C1 segment of cervical spinal cord (tissue), 14 donors: ENCODE measurements around the gene TTLL7.

Source experiments
- DNase-seq, 14 donors: peaks; one replicate each; lab custom pipeline; 2025; lab: John Stamatoyannopoulos, UW

TTLL7 gene

GRCh38 chr1:83882906-83883305, 116.0 kb downstream of the TTLL7 start:
- no peak for DNase-seq

DNA sequence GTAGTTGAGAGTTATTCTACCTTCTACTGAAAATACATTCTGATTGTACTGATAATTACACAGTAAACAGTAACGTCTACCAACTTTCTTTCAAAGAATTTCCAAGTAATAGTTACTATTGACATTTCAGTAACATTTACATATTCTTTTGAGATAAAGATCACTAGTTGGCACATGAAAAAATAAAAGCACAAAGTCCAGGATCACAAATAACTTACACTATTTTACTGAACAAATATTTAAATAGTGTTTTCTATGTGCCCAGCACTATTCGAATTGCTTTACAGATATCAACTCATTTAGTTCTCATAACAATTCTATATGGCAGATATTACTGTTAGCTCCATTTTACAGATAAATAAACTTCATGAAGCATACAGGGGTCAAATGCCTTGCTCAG, 126.4 kb downstream of the TTLL7 start:
- DNase-seq: no peak

- no peak for DNase-seq
These were observed 133.9 kb downstream of the TTLL7 start for GRCh38 chr1:83864991-83865390.

GRCh38 chr1:83860490-83861221, 138.3 kb downstream of the TTLL7 start:
- DNase-seq: peak in 12 of 14 donors; percentile 17 to 81 (median 63)

- DNase-seq: no peak
These were observed 141.2 kb downstream of the TTLL7 start for GRCh38 chr1:83857716-83858115.

GRCh38 chr1:83857103-83857502, 141.8 kb downstream of the TTLL7 start:
- DNase-seq: no peak

DNA sequence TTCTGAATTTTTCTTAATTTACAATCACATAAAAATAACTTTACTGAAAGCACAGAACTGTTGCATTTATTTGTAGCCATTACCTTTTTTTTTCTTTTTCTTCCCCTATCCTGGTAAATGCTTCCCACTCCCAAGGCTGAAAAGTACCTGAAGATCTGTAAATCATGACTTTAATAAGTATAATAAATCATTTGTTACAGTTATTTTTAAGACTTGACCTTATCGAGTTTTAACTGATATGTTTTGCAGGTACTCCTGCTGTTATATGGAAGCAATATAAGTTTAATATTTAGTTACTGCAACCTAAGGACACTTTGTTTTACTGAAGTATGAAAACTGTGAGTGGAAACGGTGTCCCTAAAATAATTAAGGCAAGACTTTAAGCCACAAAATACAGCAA, 142.6 kb downstream of the TTLL7 start:
- DNase-seq: no peak

DNA sequence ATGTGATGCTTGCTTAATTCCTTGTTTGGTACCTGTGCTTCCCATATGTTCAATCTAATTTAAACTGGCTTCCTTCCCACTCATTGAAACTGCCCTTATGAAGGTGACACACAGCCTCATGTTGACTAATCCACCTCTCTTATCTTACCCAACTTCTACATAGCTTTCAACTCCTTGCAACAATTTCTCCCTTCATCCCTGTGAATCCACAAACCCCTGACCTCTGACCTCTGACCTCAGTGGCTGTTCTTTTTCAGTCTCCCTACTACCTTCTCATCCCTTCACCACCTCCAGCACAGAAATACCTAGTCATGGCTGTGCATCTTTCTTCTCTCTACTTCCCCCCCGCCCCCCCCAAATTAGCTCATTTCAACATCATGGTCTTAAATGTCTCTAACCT, 144.5 kb downstream of the TTLL7 start:
- DNase-seq: no peak

DNA sequence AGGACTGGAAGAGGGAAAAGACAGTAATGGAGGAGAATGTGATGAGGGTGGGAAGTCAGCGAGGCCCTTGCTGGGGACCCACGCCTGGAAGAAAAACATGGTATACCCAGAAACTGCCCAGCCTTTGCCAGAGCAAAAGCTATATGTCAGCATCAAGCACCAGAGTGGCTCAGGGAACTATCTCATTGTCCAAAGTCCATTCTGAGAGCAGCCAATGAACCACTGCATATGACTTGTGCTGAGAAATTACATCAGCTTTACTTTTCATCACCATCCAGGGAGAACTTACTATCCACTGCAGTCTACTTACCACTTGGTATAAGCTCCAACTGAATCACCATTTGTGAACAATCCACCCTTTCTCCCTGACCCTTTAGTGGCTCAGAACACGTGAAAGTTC, 148.1 kb downstream of the TTLL7 start:
- no peak for DNase-seq

GRCh38 chr1:83849191-83850061, 149.5 kb downstream of the TTLL7 start:
- no peak for DNase-seq

DNA sequence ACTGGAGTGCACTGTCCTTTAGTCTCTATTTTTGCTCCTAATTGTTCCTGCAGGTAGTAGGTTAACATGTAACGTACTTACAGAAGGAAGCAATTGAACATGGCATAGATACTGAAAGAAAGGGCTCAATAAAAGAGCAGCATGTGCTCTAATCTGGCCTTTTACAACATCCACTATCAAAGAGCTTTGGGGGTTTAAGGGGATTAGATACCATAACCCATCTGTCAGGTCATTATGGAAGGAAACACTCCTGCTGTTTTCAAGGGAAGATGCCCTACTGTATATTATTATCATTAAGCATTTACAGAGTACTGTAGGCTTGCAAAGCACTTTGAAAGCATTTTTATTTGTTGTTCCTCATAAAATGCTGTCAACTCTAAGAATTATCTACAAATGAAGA, 152.8 kb downstream of the TTLL7 start:
- no peak for DNase-seq

GRCh38 chr1:83845437-83846071, 153.4 kb downstream of the TTLL7 start:
- no peak for DNase-seq

- no peak for DNase-seq
These were observed 154.4 kb downstream of the TTLL7 start for GRCh38 chr1:83844546-83844945.

DNA sequence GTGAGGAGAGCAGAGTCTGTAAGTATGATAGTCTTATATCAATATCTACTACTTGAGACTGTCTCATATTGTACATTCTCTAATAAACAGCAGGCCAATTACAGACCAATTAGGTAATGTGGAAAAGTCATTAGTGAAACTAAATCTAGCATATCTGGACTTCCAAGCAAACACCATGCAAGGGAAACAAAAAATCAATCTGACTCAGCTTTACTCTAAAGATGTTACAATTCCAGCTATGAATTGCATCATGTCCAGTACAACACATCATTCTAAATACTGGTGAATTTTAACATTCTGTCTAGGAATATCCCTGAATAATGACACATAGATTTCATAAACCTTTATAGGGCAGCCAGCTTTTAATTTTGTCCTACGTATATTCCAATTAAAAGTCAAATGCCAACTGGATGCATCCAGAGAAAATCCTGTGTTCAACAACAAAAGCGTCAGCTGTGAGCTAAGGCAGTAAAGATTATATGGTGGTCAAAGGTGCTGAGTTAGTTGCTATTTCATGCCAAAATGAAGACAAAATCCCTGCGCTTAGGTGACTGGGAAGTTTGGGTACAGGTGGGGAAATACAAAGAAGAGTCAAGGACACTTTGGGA, 159.3 kb downstream of the TTLL7 start:
- no peak for DNase-seq

DNA sequence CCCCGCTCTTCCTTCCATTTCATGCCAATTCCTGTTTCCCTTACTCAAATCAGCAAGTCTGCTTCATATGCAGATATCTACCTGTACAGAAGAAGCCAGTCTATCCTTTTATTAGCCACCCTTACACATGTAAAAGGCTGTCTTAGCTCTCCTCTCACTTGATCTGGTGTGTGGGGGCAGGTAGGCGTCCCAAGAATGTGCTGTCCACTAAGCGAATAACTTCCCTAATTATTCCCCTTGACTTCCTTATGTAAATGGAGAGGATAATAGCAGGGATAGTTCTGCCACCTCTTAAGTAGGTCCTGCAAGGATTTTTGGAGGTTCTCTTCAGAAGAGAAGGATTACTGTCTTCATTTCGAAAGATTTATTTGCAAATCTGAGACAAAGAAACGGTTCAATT, 160.4 kb downstream of the TTLL7 start:
- DNase-seq: no peak

DNA sequence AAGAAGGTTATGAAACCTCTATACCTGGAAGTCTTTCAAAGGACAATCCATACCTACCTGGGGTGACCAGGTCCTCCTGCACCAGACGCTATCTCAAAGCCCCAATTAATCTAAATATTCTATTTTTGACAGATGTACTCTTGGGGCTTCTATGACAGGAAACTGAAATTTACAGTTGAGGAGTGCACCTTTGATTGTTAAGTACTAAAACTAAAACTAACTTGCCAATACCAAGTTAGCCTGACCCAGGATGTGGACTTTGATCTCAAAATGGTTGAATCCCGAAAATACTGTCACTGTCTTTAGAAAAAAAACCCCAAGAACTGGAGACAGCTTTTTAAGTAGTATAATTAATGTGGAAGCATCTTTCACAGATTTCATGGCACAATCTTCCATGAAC, 162.4 kb downstream of the TTLL7 start:
- no peak for DNase-seq

- no peak for DNase-seq
These were observed 164.2 kb downstream of the TTLL7 start for GRCh38 chr1:83834621-83835264.

- DNase-seq: no peak
These were observed 166.7 kb downstream of the TTLL7 start for GRCh38 chr1:83832194-83832593.

GRCh38 chr1:83829106-83829505, 169.8 kb downstream of the TTLL7 start:
- DNase-seq: no peak

GRCh38 chr1:83828456-83828855, 170.5 kb downstream of the TTLL7 start:
- no peak for DNase-seq

DNA sequence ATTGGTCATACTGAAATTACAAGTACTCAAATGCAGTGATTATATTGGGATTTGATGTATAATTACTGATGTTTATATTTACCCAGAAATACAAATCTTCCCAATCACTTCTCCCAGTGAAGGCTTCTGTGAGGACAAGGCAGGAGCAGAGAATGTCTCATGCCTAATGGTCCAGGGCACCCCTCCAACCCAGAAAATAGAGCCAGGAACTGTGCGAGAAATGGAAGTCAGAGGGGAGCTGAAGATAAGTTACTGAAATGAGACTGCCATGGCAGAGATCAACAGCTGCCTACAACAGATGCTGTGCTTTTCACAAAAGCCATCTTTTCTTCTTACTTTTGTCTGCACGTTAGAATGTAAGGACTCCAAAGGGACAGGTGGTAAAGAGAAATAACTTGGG, 171.2 kb downstream of the TTLL7 start:
- no peak for DNase-seq

GRCh38 chr1:83822208-83822607, 176.7 kb downstream of the TTLL7 start:
- no peak for DNase-seq
